Liver (tissue), 9 donors: ENCODE measurements around the gene NOS3. TPM values are rescaled to one million over a fixed set of nuclear protein-coding genes. Genes with fewer than 3 reads are reported as not detected.

Source experiments
- DNase-seq: peaks from one replicate; pipeline ENCODE4 v3.0.0-alpha.2; 2017; ENCODE audit warnings: low spot score
- H3K27ac ChIP-seq, 2 donors: one replicate each; pipeline ENCODE4 v1.7.0; 2013; ENCODE audit warnings: inconsistent platforms in 2 of 2, low read length in 2 of 2, control low read depth in 1 of 2, low read depth in 1 of 2, mild to moderate bottlenecking in 1 of 2
- H3K27me3 ChIP-seq, 4 donors: one replicate each; pipeline versions ENCODE4 v1.6.1 to v1.7.0; 2013; ENCODE audit warnings: low read length in 3 of 4, inconsistent platforms in 1 of 4, mild to moderate bottlenecking in 1 of 4, moderate library complexity in 1 of 4; ENCODE audit not compliant: control insufficient read depth in 4 of 4, insufficient read depth in 4 of 4
- H3K36me3 ChIP-seq, 4 donors: one replicate each; pipeline versions ENCODE4 v1.6.1 to v1.7.0; 2013; ENCODE audit warnings: low read length in 3 of 4, mild to moderate bottlenecking in 3 of 4, low read depth in 1 of 4, moderate library complexity in 1 of 4; ENCODE audit not compliant: control insufficient read depth in 4 of 4, insufficient read depth in 3 of 4
- H3K4me1 ChIP-seq, 4 donors: one replicate each; pipeline versions ENCODE4 v1.6.1 to v1.7.0; 2013; ENCODE audit warnings: low read length in 3 of 4, mild to moderate bottlenecking in 3 of 4, moderate library complexity in 1 of 4; ENCODE audit not compliant: control insufficient read depth in 4 of 4, insufficient read depth in 4 of 4
- H3K4me3 ChIP-seq, 3 donors: one replicate each; pipeline versions ENCODE4 v1.6.1 to v1.7.0; 2013; ENCODE audit warnings: low read length in 3 of 3, control low read depth in 1 of 3, low read depth in 1 of 3, mild to moderate bottlenecking in 1 of 3
- H3K9ac ChIP-seq, 2 donors: one replicate each; pipeline ENCODE4 v1.7.0; 2013; ENCODE audit warnings: low read length in 2 of 2, mild to moderate bottlenecking in 2 of 2, moderate library complexity in 2 of 2, control low read depth in 1 of 2, low read depth in 1 of 2
- H3K9me3 ChIP-seq, 4 donors: one replicate each; pipeline versions ENCODE4 v1.6.1 to v1.7.0; 2013; ENCODE audit warnings: low read length in 3 of 4; ENCODE audit not compliant: control insufficient read depth in 4 of 4
- ATF3 ChIP-seq: IDR thresholded peaks from 2 replicates; pipeline ENCODE4 v1.6.1; 2016; ENCODE audit warnings: antibody characterized with exemption
- CTCF ChIP-seq: fragments of 150-350 bp; IDR thresholded peaks from 2 replicates; pipeline ENCODE4 v1.5.1; 2017; ENCODE audit warnings: improper control_type of control experiment, low read depth, low read length; ENCODE audit not compliant: missing input control
- EGR1 ChIP-seq, 2 donors: IDR thresholded peaks; 2 replicates each; pipeline ENCODE4 v1.6.1; 2016 to 2018; ENCODE audit warnings: antibody characterized with exemption in 2 of 2, low read depth in 2 of 2
- FOXA1 ChIP-seq: IDR thresholded peaks from 2 replicates; pipeline ENCODE4 v1.6.1; 2016; ENCODE audit warnings: antibody characterized with exemption
- FOXA2 ChIP-seq: IDR thresholded peaks from 2 replicates; pipeline ENCODE4 v1.6.1; 2016; ENCODE audit warnings: antibody characterized with exemption
- GABPA ChIP-seq, 2 donors: IDR thresholded peaks in 1 of 2; conservative IDR thresholded peaks in 1 of 2; 2 replicates each; pipeline ENCODE4 v1.6.1; 2016; ENCODE audit warnings: antibody characterized with exemption in 2 of 2, mild to moderate bottlenecking in 1 of 2, moderate library complexity in 1 of 2
- HNF4A ChIP-seq, 2 donors: conservative IDR thresholded peaks; 2 replicates each; pipeline ENCODE4 v1.6.1; 2016; ENCODE audit warnings: antibody characterized with exemption in 2 of 2, mild to moderate bottlenecking in 2 of 2
- HNF4G ChIP-seq: IDR thresholded peaks from 2 replicates; pipeline ENCODE4 v1.6.1; 2016; ENCODE audit warnings: antibody characterized with exemption
- JUND ChIP-seq, 2 donors: IDR thresholded peaks; 2 replicates each; pipeline ENCODE4 v1.6.1; 2016; ENCODE audit warnings: antibody characterized with exemption in 2 of 2
- NR2F2 ChIP-seq: IDR thresholded peaks from 2 replicates; pipeline ENCODE4 v1.6.1; 2016; ENCODE audit warnings: antibody characterized with exemption
- RAD21 ChIP-seq, 2 donors: IDR thresholded peaks; 2 replicates each; pipeline ENCODE4 v1.6.1; 2016; ENCODE audit warnings: antibody characterized with exemption in 2 of 2, mild to moderate bottlenecking in 2 of 2
- RXRA ChIP-seq, 2 donors: IDR thresholded peaks; 2 replicates each; pipeline ENCODE4 v1.6.1; 2017 to 2018; ENCODE audit warnings: antibody characterized with exemption in 2 of 2, mild to moderate bottlenecking in 1 of 2
- TAF1 ChIP-seq: conservative IDR thresholded peaks from 2 replicates; pipeline ENCODE4 v1.6.1; 2016; ENCODE audit warnings: antibody characterized with exemption, mild to moderate bottlenecking
- YY1 ChIP-seq: IDR thresholded peaks from 2 replicates; pipeline ENCODE4 v1.6.1; 2016; ENCODE audit warnings: antibody characterized with exemption, mild to moderate bottlenecking
- ZBTB33 ChIP-seq: IDR thresholded peaks from 2 replicates; pipeline ENCODE4 v1.6.1; 2016; ENCODE audit warnings: antibody characterized with exemption
- WGBS: extraction: QIAGEN DNeasy Blood & Tissue Kit; methylation state at CpG from one replicate; pipeline ENCODE4 v1.1.7; 2013; 5-methylcytosine and 5-hydroxymethylcytosine counted together
- polyA plus RNA-seq, 2 donors: library from polyadenylated mRNA; stranded (reverse) in 1 of 2; unstranded in 1 of 2; fragments of 200-250 nt in 1 of 2; fragments of >200 nt in 1 of 2; fragmentation: Nextera tagmentation in 1 of 2; extraction: Ambion mirVana in 1 of 2; gene quantifications; one replicate each; pipeline versions ENCODE4 v1.2.1 to v1.2.3, GENCODE V29; 2013 to 2015
- total RNA-seq, 2 donors: library from RNA; depleted of rRNA; stranded (reverse); fragments of >200 nt; gene quantifications; one replicate each; pipeline ENCODE4 v1.2.3, GENCODE V29; 2014
- TF ChIP-seq, protein P1 (sequence below): IDR thresholded peaks from 2 replicates; pipeline ENCODE4 v1.6.1; 2016; ENCODE audit warnings: antibody characterized with exemption, mild to moderate bottlenecking
- donor health status: healthy.
- donor health status: healthy.
- donor health status: healthy.
- donor health status: healthy.
- donor health status: healthy.

The NOS3 gene
- total and polyA plus RNA-seq, 4 donors, result 1.6 to 6.1 (median 5.1) TPM

DNA sequence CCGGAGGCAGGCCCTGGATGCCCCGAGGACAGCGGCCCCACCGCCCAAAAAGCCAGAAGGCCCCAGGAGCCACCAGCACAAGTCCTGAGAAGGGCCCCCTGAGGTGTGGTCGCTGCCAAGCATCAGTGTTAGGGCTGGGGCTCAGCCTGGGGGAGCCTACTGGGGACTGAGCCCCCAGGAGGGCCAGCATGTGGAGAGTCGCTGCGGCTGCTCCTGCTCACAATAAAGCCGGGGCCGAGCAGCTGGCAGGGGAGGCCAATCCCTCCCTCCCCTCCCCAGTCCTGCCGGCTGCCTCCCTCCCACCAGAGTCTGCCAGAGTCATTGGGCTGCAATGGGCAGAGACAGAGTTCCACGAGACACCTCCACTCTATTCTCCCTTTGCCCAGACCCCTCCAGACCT lies 54.4 kb downstream of the NOS3 start:
- no peaks in the 10 kb centered on the region for H3K9me3 ChIP-seq
- WGBS, result 96% methylated on average over 11 of the region's 11 CpGs
- peaks cover 0 to 13% (median 0%) of the 10 kb centered on the region in 4 donors for H3K36me3 ChIP-seq
- no peak for DNase-seq
- no peak for TF ChIP-seq EGR1 (IDR thresholded peaks at IDR 0.05; ENCODE audit: low read depth in 2 of 2)
- TF ChIP-seq RXRA (IDR thresholded peaks at IDR 0.05), result no peak
- TF ChIP-seq ZBTB33, result no peak
- no peak for TF ChIP-seq FOXA2
- TF ChIP-seq TAF1, result no peak
- TF ChIP-seq HNF4A (conservative IDR thresholded peaks at IDR 0.05), result no peak
- no peak for TF ChIP-seq HNF4G
- no peak for TF ChIP-seq YY1
- TF ChIP-seq GABPA (IDR thresholded peaks at IDR 0.05 in 1 of 2, conservative IDR thresholded peaks at IDR 0.05 in 1 of 2), result no peak
- TF ChIP-seq RAD21 (IDR thresholded peaks at IDR 0.05), result no peak
- TF ChIP-seq ATF3, result no peak
- TF ChIP-seq, protein P1, sequence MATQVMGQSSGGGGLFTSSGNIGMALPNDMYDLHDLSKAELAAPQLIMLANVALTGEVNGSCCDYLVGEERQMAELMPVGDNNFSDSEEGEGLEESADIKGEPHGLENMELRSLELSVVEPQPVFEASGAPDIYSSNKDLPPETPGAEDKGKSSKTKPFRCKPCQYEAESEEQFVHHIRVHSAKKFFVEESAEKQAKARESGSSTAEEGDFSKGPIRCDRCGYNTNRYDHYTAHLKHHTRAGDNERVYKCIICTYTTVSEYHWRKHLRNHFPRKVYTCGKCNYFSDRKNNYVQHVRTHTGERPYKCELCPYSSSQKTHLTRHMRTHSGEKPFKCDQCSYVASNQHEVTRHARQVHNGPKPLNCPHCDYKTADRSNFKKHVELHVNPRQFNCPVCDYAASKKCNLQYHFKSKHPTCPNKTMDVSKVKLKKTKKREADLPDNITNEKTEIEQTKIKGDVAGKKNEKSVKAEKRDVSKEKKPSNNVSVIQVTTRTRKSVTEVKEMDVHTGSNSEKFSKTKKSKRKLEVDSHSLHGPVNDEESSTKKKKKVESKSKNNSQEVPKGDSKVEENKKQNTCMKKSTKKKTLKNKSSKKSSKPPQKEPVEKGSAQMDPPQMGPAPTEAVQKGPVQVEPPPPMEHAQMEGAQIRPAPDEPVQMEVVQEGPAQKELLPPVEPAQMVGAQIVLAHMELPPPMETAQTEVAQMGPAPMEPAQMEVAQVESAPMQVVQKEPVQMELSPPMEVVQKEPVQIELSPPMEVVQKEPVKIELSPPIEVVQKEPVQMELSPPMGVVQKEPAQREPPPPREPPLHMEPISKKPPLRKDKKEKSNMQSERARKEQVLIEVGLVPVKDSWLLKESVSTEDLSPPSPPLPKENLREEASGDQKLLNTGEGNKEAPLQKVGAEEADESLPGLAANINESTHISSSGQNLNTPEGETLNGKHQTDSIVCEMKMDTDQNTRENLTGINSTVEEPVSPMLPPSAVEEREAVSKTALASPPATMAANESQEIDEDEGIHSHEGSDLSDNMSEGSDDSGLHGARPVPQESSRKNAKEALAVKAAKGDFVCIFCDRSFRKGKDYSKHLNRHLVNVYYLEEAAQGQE, result no peak
- no peak for TF ChIP-seq NR2F2
- no peak for TF ChIP-seq FOXA1
- TF ChIP-seq CTCF, result no peak
- H3K27me3 ChIP-seq, result no peaks in the 10 kb centered on the region
- H3K4me3 ChIP-seq, result no peak overlapping the region
- H3K4me1 ChIP-seq, result no peaks in the 10 kb centered on the region
- H3K27ac ChIP-seq, result no peak overlapping the region
- no peak overlapping the region for H3K9ac ChIP-seq

DNA sequence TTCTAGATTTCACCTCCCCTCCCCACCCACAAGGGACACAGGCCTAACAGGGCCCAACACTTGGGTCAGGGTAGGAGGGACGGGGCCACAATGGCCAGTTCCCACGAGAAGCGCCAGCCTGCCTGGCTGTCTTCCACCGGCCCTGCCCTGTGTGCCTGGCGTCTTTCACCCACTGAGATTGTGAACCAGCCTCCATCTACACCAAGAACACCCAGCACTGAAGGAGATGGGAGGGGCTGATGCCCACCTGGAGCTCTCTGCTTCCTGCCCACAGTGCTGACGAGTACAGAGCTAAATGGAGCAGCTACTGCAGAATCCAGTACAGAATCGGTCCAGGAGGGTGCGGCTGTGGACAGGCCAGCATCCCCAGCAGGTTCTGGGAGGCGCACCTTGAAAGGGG lies 55.1 kb downstream of the NOS3 start:
- H3K9ac ChIP-seq, result no peak overlapping the region
- H3K27ac ChIP-seq, result no peak overlapping the region
- H3K4me1 ChIP-seq, result peaks cover 0 to 2% (median 0%) of the 10 kb centered on the region in 4 donors
- DNase-seq, result no peak
- WGBS, result 90% methylated on average over 9 of the region's 9 CpGs
- no peaks in the 10 kb centered on the region for H3K27me3 ChIP-seq
- no peaks in the 10 kb centered on the region for H3K9me3 ChIP-seq
- H3K4me3 ChIP-seq, result no peak overlapping the region
- TF ChIP-seq RAD21 (IDR thresholded peaks at IDR 0.05) (no peak), RXRA (IDR thresholded peaks at IDR 0.05) (no peak), YY1 (no peak), HNF4G (no peak), ATF3 (no peak), JUND (IDR thresholded peaks at IDR 0.05) (no peak), ZBTB33 (no peak), NR2F2 (no peak)
- H3K36me3 ChIP-seq, result peaks cover 0 to 13% (median 0%) of the 10 kb centered on the region in 4 donors
